ENCODE measurements around the gene RAPGEF1.

Gene RAPGEF1

GRCh38 chr9:131621551-131622358 is 118.1 kb downstream of the RAPGEF1 start:
- no peak for FAIRE-seq

GRCh38 chr9:131620764-131621520 is 118.9 kb downstream of the RAPGEF1 start:
- FAIRE-seq = no peak

GRCh38 chr9:131619680-131620079 is 120.2 kb downstream of the RAPGEF1 start:
- FAIRE-seq = no peak

GRCh38 chr9:131618785-131619184 is 121.1 kb downstream of the RAPGEF1 start:
- no peak for FAIRE-seq

DNA sequence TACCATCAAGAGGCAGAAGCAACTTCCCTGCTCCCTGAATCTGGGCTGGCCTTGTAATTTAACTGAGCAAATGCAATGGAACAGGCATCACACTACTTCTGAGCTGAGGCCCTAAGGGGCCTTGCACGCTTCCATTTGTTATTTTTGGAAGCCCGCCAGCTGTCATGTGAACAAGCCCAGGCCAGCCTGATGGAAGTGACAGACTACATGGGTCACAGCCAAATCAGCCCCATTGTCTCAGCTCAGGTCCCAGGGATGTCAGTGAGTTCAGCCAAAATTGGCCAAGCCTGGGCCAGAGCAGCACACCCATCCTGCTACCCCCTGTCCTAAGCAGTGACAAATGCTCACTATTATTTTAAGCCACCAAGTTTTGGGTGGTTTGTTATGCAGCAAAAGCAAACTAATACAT is 121.8 kb downstream of the RAPGEF1 start:
- no peak for FAIRE-seq

DNA sequence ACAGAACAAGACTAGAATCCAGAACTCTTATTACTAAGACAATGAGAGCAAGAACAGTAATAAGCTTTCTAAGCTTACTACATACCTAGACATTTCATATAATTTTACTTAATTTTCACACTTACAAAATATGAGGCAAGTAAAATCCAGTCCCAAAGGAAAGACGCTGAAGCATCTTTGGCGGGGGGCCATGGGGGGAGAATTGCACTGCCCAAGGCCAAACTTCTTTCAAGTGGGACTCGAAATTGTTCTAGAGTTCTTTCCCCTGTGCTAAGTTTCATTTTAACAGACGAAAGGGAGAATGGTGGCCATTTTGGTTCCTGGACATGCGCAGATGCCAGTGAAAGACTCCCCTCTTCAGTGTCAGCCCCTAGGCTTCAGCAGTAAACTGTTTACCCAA is 122.3 kb downstream of the RAPGEF1 start:
- no peak for FAIRE-seq

GRCh38 chr9:131616983-131617604 is 122.8 kb downstream of the RAPGEF1 start:
- no peak for FAIRE-seq

GRCh38 chr9:131614340-131614915 is 125.4 kb downstream of the RAPGEF1 start:
- FAIRE-seq = no peak

DNA sequence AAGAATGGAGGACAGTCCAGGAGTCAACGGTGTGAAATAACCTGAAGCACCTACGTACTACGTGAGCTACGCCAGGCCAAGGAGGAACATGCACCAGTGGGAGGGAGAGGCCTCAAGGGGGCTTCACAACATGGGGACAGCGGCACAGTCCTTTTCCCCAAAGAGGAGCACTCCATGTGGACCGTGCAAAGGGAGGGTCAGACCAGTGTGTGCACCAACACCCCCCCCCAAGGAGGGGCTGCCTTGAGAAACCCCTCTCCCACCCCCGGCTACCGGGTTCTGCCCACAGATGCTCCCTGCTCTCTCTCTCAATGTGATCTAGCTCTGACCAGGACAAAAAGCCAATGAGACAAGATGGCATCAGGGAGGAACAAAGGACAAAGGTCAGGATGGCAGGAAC is 126.0 kb downstream of the RAPGEF1 start:
- FAIRE-seq = no peak

DNA sequence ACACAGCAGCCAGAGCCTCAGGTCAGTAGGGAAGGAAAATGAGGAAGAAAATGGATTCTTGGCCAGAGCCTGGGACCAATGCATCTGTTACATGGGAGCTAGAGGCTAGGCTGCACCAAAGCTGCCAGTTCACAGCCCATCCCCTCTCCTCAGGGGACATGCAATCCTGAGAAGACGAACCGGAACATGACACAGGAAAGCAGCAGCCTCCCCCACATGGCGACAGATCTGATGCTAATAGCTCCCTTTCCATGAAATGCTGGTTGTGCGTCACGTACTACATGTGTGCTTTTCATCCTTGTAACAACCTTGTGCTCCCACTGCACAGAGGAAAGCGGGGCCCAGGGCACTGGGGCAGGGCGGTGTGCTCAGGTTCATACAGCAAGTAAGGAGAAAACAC is 127.0 kb downstream of the RAPGEF1 start:
- no peak for FAIRE-seq

DNA sequence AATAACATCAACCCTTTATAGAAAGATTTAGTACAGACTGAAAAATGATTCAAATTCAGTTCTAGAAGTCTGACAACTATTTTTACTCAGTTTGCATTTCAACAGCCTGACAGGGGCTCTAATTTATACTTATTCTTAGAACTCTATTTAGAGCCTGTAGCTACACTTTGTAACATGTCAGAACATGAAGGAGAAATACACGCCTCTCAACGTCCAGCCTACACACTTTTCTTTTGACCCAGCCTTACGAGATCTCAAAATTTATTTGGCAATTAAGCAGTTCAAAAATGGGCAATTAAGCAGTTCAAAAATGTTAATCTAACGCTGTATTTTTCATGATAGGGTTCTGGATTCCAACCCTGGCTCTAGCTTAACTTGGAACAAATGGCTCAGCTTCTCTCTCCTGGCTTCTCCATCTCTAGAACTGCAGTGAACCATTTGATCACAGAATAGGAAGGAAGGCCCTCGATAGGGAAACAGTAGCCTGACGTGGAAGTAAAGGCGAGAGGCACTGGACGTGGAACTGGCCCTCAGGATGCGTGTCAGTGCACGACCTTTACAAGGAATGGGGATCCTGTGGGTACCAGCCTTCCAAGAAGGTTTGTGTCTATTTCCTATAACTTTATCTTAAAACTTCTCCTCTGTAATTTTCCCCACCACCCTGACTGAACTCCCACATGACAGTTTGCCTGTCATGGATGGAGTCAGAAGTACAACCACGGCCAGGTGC is 128.1 kb downstream of the RAPGEF1 start:
- no peak for FAIRE-seq

- no peak for FAIRE-seq
Observed at GRCh38 chr9:131610231-131610761, 129.6 kb downstream of the RAPGEF1 start.

- no peak for FAIRE-seq
Observed at GRCh38 chr9:131609099-131609830, 130.6 kb downstream of the RAPGEF1 start.

GRCh38 chr9:131608493-131609037 is 131.3 kb downstream of the RAPGEF1 start:
- FAIRE-seq = peak; percentile 68

DNA sequence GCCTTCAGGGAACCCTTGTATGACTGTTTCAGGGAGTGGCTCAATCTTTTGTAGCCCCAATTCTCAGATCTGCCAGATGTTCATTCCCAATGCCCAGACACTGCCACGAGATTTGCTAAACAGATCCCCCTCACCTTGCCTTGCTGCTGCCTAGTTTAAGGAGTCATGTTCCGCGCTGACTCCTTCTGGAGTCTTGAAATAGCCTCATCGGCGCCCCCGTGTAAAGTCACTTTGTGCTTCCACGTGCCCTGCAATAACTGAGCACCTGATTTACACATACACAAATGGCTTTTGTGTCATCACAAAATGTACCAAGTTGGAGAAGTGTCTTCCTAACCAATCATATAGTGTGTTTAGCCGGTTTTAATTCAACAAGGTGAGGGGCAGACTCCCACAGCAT is 132.3 kb downstream of the RAPGEF1 start:
- no peak for FAIRE-seq

DNA sequence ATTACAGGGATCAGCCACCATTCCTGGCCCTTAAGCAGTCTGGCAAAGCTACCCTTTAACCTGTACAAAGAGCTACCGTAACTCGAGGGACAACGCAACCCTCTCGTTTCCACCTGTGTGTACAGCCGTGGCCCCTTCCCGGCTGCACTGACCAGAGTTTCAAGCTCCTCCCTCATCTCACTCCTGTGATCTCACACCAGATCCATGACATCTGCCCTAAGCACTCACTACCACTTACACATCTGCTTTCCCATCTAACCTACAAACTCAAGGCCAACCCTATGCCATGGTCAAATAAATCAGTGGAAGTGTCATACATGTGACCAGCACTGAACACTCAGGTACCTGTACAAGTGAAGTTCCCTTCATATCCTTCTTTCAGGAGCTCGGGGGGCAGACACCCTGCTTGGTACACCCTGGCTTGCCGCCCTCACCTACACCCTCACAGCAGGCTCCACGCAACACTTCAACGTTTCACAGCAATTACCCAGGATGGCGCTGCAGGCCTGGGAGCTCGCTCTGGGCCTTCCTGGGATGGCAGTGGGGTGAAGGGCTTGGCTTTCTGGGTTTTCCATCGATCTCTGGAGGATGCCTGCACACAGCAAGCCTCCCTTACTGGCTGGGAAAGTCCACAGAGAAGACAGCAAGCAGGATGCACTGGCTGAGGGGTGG is 132.8 kb downstream of the RAPGEF1 start:
- no peak for FAIRE-seq

GRCh38 chr9:131605770-131606590 is 133.9 kb downstream of the RAPGEF1 start:
- FAIRE-seq = no peak

- no peak for FAIRE-seq
Observed at GRCh38 chr9:131603711-131604439, 136.0 kb downstream of the RAPGEF1 start.

- FAIRE-seq = no peak
Observed at GRCh38 chr9:131603199-131603598, 136.7 kb downstream of the RAPGEF1 start.
